ENCODE data around the gene MAML3.

MAML3 gene

DNA sequence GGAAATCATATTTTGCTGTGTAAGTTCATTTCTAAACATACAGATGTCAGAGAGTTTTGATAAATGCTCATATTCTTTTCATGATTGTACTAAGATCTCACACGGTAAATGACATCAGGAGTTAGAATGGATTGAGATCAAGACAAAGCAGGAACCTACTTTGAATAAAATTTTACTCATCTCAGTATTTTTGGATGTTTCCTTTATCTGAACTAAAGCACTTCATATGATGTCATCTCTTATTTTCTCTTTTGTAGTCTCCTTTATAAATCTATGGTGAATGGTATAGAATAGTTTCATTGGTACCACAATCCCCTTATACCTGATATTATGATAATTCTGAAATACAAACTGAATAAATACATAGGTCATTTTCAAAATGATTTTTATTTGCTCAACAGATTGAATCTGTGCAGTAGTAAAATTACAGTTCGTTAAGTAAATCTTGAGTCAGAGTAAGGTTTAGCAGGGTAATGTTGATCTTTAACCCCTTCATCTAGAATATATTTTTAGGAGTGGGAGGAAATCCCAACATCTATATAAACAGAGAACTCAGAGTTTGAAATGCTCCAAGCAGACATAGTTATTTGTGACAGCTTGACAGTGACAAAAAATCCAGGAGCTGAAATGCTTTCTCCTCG is 308.4 kb downstream of the MAML3 start:
- Histone ChIP-seq H3K27me3 (ENCODE audit: control insufficient read depth, insufficient read depth, low read length) (no peaks in the 10 kb centered on the region), H3K36me3 (ENCODE audit: control insufficient read depth, insufficient read depth, low read length) (no peaks in the 10 kb centered on the region), H3K9ac (no peak overlapping the region), H3K27ac (no peak overlapping the region), H3K4me2 (ENCODE audit: low read length) (no peak overlapping the region), H2AFZ (no peak overlapping the region), H3K4me1 (no peaks in the 10 kb centered on the region), H3K9me3 (ENCODE audit: control insufficient read depth, low read length) (no peaks in the 10 kb centered on the region), H3K4me3 (ENCODE audit: low read depth, low read length) (no peak overlapping the region), H3K79me2 (no peaks in the 10 kb centered on the region)
- TF ChIP-seq, protein P1, sequence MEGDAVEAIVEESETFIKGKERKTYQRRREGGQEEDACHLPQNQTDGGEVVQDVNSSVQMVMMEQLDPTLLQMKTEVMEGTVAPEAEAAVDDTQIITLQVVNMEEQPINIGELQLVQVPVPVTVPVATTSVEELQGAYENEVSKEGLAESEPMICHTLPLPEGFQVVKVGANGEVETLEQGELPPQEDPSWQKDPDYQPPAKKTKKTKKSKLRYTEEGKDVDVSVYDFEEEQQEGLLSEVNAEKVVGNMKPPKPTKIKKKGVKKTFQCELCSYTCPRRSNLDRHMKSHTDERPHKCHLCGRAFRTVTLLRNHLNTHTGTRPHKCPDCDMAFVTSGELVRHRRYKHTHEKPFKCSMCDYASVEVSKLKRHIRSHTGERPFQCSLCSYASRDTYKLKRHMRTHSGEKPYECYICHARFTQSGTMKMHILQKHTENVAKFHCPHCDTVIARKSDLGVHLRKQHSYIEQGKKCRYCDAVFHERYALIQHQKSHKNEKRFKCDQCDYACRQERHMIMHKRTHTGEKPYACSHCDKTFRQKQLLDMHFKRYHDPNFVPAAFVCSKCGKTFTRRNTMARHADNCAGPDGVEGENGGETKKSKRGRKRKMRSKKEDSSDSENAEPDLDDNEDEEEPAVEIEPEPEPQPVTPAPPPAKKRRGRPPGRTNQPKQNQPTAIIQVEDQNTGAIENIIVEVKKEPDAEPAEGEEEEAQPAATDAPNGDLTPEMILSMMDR (IDR thresholded peaks at IDR 0.05) = no peak

DNA sequence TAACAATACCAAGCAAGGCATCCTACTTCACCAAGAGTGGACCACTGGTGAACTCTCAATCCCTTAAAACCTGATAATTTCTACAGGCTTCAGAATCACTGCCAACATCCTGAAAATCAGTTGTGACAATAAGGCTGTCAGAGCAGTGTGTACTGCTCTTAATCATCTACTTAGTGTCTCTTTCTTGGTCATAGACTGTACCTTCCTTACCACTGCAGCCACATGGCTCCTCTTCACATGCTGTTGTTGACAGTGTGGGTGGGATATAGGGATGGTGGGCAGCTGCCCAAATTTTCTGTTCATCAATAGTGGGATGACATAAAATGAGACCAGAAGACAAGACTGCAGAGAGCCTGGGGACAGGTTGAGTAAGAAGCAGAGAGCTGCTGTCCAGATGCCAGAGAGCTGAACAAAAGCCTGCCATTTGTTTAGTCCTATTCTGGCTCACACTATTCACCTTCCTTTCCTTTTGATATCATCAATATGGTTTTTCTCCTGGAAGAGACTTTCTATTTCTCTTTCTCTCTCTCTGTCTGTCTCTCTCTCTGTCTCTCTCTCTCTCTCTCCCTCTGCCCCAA is 309.4 kb downstream of the MAML3 start:
- H3K36me3 ChIP-seq (ENCODE audit: control insufficient read depth, insufficient read depth, low read length) = no peaks in the 10 kb centered on the region
- H3K27ac ChIP-seq = no peak overlapping the region
- no peak overlapping the region for H3K4me3 ChIP-seq (ENCODE audit: low read depth, low read length)
- peaks cover 6% of the 10 kb centered on the region for H3K4me1 ChIP-seq
- no peak overlapping the region for H3K9ac ChIP-seq
- H3K9me3 ChIP-seq (ENCODE audit: control insufficient read depth, low read length) = no peaks in the 10 kb centered on the region
- H2AFZ ChIP-seq = no peak overlapping the region
- H3K27me3 ChIP-seq (ENCODE audit: control insufficient read depth, insufficient read depth, low read length) = no peaks in the 10 kb centered on the region
- TF ChIP-seq, protein P1 (IDR thresholded peaks at IDR 0.05) = no peak
- no peak overlapping the region for H3K4me2 ChIP-seq (ENCODE audit: low read length)
- no peaks in the 10 kb centered on the region for H3K79me2 ChIP-seq

DNA sequence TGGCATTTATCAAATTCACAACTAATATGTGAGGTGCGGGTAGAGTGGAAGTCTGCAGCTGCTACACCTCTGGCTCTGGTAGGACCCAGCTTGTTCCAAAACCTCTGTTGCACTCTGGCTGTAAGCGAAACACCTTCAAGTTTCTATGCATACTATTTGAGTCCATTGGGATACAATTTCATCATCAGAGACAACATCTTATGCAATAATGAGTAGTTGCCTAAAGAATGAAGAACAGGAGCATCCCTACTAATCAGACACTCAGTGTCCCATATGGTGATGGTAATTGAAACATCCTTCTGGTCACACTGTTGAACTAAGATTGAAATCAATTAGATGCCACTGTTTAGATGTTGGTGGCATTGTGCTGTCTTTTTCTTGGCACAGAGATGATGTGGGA is 309.9 kb downstream of the MAML3 start:
- Histone ChIP-seq H3K4me2 (ENCODE audit: low read length) (no peak overlapping the region), H3K79me2 (no peaks in the 10 kb centered on the region), H2AFZ (no peak overlapping the region), H3K4me3 (ENCODE audit: low read depth, low read length) (no peak overlapping the region), H3K9me3 (ENCODE audit: control insufficient read depth, low read length) (no peaks in the 10 kb centered on the region), H3K27ac (no peak overlapping the region), H3K27me3 (ENCODE audit: control insufficient read depth, insufficient read depth, low read length) (no peaks in the 10 kb centered on the region), H3K9ac (no peak overlapping the region), H3K4me1 (peaks cover 6% of the 10 kb centered on the region), H3K36me3 (ENCODE audit: control insufficient read depth, insufficient read depth, low read length) (no peaks in the 10 kb centered on the region)
- TF ChIP-seq, protein P1 (IDR thresholded peaks at IDR 0.05) = no peak

DNA sequence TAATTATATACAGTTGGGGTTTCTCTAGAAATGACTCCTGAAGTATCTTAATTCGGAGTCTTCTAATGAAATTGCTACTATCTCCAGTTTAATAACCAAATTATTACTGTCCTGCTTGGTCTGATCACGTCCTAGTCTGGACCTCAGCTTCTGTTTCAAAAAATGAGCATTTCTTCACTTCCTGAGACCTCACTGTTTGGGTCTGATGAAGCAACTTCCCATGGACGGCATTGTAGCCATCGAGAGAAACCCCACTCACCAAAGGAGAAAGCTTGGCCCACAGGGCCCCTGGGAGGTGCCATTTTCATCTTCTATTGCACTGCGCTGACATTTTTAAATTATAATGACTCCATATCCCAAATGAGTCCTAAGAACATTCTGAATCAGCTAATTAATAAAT is 310.3 kb downstream of the MAML3 start:
- Histone ChIP-seq H3K27me3 (ENCODE audit: control insufficient read depth, insufficient read depth, low read length) (no peaks in the 10 kb centered on the region), H2AFZ (no peak overlapping the region), H3K4me3 (ENCODE audit: low read depth, low read length) (no peak overlapping the region), H3K4me2 (ENCODE audit: low read length) (no peak overlapping the region), H3K9me3 (ENCODE audit: control insufficient read depth, low read length) (no peaks in the 10 kb centered on the region), H3K27ac (no peak overlapping the region), H3K36me3 (ENCODE audit: control insufficient read depth, insufficient read depth, low read length) (no peaks in the 10 kb centered on the region), H3K79me2 (no peaks in the 10 kb centered on the region), H3K4me1 (peaks cover 6% of the 10 kb centered on the region), H3K9ac (no peak overlapping the region)
- TF ChIP-seq, protein P1 (IDR thresholded peaks at IDR 0.05) = no peak
